Measurements from ENCODE around the gene HPCAL4.

The HPCAL4 gene

DNA sequence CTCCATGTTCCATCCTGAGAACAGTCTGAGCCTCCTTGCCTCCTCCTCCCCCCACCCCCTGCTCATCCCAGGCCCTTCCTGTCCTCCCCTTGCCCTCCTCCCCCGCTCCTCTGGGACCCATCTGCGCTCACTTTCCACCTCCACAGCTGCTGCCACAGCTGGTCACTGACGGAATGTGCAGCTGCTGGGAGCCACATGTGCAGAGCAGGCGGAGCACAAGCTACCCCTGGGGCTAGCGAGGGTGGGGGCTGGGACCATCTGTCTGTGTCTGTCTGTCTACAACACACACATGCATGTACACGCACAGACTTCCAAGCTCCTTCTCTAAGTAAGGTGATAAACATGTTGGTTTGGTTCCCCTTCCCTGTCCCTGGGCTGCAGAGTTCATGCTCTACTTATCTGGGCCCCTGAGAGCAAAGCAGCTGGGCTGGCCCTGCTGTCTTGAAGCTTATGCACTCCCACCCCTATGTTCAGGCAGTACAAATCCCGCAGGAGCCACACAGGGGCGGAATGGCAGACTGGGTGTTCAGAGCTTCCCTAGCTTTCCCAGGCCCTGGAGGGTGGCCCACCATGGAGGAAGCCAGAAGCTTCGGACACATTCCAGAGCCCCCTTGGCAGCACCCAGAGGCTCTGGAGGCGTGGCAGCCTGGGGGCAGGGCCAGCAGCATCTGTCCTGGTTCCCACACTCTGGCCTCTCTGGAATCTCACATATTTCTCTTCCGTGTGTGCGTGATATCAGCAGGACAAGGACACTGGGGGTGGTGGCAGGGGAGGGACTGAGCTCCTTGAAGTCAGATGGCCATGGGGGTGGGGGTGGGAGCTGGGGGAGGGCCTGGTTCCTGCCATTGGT is 44.8 kb downstream of the HPCAL4 start:
- DNase-seq, result peak; percentile 69

DNA sequence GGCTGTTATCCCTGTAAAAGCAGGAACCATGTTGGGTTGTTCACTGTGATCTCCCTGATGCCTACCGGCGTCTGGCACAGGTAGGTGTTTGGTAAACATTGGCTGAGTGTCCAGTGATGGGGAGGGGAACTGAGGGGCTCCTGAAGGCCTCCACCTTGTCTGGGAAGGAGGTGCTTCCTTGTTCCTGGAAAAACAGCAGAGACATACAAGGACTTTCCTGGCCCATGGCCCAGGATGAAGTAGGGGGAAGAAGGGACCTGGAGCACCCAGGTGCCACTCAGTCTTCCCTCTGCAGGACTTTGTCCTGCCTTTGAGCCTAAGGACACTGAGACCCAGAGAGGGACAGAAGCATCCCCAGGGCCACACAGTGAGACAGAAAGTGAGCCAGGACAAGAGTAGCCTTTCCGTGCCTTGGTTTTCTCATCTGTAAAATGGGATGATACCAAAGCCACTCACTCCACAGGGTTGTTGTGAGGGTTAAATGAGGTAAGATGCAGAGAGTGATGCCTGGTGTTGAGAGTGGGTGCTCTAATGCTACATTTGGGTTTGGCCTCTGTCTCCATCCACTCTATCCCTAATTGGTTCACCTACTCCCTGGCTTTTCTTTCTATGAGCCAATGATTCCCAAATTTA is 45.7 kb downstream of the HPCAL4 start:
- no peak for DNase-seq

DNA sequence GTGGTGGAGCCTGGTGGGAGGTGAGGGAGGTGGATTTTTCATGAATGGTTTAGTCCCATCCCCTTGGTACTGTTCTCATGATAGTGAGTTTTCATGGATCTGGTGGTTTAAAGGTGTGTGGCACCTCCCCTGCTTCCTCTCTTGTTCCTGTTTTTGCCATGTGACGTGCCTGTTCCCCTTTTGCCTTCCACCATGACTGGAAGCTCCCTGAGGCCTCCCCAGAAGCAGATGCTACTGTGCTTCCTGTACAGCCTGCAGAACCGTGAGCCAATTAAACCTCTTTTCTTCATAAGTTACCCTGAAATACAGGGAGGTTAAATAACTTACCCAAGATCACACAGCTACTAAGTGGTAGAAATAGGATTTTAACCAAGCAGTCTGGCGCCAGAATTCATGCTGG is 47.5 kb downstream of the HPCAL4 start:
- no peak for DNase-seq

DNA sequence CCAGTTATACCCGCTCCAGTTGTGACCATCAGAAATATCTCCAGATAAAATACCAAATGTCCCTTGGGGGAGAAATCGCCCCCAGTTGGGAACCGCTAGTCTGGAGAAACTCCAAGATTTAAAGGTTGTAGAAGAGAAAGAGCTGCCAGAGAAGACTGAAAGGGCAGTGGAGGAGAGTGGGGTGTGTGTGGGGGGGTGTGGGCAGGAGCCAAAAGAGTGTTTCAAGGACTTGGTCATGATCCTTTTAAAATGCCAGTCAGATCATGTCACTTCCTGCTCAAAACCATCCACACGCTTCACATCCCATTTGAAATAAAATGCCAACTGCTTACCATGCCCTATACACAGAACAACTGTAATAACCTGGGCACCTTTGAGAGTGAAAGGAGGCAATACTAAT is 48.4 kb downstream of the HPCAL4 start:
- no peak for DNase-seq

DNA sequence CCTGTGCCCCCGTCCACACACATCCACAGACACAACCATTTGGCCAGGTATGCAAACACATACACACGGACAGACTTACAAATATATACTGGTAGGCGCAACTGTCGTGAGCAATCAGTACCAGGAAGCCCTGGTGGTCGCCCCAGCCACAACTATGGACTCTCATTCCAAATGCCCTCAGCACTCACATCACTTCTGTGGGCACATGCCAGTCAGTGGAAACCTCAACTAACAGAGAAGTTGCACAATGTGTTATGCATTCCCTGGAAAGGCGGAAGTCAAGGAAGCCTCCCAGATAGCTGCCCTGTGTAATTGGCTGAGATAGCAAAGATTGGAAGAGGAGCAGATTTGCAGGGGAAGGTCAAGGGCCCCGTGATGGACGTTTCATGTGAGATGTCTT is 50.4 kb downstream of the HPCAL4 start:
- no peak for DNase-seq

DNA sequence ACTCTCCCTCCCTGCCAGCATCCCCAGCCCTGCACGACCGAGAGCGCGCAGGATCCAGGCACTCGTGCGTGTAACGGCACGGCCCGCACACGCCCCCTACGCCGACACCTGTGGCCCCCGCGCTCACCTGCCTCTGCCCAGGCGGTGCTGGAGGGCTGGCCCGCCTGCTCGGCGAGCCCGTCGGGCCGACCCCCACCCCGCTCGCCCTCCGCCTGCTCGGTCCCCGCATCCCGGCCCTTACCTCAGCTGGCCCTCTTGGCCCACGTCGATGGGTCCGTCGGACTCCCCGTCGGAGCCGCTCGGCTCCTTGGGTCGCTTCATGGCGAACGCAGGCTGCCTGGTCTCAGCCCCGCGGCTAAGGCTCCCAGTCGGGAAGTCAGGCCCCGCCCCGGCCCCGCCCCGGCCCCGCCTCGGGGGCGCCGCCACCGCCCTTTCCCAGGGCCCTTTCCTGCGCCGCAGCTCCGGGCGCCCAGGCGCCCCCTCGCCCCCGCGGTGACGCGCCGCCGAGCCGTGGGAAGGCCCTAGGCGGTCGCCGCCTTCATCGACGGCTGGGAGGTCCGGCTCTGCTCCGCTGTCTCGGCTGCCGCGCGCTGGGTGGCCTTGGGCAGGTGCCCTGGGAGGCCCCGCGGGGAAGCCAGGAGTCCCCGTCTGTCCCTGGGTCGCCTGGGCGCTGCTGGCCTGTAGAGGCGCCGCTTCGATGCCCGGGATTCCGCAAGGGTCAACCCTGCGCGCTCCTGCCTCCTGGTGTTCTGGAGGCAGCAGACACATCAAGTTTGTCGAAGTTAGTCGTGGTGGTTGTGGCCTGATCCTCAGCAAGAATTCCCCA is 51.7 kb downstream of the HPCAL4 start, which contains the start of gene HEYL:
HEYL (minus strand) TSS at position 339 of the 826 bp plus-strand sequence; CDS start at position 321, 18 bp downstream.
- no peak for DNase-seq

DNA sequence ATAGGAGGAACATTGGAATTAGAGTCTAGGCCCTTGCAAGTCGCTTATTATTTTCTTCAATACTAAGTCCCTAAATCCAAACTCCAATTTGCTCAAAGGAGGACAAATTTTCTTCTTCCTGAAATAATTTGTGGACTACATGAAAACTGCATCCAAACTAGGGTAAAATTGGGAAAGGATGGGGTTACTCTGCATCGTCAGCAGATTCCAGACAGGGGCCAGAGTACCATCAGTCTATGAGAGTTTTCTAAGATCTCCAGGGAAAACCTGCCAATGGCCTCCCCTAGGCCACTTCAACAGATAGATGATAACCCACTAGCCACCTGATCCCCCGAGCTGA is 52.3 kb downstream of the HPCAL4 start:
- DNase-seq, result no peak

DNA sequence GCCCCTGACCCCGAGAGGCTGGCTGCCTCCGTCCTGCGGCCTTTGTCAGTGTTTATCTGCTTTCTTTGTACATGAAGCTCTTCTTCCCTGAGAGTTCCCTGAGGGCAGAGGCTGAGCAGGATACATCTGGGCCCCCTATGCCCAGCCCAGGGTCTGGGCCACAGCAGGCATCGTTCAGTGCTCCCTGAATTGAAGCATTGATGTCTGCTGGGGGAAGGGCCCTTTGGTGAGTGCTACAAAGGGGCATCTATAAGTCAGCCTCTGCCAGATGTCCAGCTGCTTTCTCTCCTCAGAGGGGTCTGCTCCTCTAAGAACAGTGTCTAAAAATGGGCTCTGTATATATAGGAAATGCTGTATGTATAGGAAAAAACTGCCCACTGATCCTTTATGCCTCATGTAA is 53.9 kb downstream of the HPCAL4 start:
- no peak for DNase-seq

DNA sequence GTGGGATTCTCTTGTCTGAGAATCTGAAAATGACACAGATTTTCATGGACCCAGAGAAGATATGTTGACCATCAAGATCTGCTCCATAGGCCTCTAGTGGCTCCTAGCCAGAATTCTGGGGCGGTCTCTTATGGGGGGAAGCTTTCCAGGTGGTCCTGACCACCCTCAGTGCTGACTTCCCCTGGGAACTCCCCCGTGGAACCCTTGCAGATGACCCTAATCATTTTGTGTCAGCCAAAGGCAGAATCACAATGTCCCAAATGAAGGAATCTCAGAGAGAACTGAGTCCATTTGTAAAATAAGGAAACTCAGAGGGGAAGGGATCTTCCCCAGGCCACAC is 55.4 kb downstream of the HPCAL4 start:
- DNase-seq, result no peak

DNA sequence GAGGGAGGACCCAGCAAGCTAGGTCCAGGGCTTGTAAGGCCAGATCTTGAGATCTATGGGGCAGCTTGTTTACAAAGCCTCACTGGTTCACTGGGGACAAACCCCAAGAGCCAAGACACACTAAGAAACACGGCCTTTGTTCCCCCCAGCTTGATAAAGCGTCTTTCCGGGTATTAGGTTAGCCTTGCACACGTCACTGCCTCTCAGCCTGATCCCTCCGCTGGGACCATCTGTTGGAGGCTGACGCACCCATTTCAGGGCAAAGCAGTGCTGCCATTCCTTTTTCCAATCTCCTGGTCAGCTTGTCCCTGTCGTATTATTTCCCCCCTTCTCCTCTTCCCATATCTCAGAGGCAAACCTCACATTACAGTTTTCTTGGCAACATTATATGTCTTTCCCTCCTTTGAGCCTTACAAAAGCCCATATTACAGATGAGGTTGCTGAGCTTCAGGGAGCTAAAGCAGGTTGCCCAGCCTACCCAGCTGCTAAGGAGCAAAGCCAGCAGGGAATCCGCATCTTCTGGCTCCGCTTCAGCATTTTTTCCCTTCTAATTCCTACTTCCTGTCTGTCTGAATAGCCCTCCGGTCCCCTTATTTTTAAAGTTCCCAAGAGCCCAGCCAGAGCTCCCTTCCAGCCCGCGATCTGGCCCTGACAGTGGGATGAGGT is 55.9 kb downstream of the HPCAL4 start:
- DNase-seq, result no peak

DNA sequence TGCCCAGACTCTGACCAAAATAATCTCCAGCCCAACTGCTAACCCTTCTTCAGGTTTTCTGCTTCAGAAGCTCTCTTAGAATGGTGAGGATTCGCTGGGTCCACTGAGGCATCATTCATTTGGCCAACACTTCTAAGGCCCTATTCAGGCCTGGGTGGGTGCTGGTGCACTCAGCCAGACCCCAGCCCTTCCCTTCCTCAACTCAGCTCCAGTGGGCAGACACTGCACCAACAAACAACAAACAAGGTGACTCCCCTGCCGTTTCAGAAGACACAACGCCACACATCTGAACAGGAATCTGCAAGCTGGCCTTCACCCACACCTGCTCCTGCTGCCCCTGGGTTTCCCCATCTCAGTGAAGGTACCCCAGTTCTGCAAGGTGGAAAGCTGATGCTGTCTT is 57.8 kb downstream of the HPCAL4 start:
- no peak for DNase-seq

DNA sequence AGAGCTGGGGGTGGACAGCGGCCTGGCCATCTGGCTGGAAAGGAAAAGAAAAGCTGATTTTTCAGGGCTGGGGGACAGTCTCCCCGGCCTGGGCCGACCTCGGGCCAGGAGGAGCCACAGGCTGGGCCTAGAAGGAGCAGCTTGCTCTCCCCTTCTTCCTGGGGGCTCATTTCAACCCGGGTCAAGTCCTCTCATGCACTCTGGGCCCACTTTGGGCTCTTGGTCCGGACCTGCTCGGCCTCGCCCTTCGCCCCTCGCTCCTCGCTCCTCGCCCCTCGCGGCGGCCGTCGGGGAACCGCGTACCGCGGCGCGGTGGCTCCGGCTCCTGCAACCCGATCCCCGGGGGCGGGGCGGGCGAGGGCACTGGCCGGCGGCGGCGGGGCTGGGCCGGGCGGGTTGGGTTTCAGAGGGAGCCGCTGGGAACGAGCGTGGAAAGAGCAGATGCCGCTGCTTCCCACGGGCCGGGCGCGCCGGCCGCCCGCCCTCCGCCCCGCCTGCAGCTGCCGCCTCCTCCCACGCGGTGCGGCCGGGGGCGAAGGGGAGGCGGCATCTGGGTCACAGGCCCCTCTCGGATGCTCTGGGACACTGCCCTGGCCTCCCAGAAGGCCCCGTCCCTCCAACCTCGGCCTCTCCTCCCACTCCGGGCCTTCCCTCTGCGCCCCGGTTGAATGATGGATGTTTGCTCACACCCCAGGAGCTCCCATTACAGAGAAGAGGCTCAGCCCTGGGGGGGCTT is 58.4 kb downstream of the HPCAL4 start:
- peak; percentile 16 for DNase-seq

DNA sequence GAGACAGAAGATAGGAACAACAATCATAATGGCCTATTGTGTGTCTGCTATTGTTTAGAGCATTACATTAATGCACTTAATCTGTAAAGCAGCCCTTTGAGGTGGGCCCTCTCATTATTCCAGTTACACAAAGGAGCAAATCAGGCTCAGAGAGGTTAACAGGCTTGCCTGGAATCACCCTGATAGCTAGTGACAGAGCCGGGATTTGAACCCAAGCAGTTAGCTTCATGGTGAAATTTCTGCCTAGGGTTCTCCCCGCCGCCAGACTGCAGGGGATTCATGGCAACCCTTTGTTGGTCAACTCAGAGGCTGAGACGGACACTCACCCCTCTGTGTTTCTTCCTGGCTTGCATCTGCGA is 58.9 kb downstream of the HPCAL4 start:
- DNase-seq, result no peak

DNA sequence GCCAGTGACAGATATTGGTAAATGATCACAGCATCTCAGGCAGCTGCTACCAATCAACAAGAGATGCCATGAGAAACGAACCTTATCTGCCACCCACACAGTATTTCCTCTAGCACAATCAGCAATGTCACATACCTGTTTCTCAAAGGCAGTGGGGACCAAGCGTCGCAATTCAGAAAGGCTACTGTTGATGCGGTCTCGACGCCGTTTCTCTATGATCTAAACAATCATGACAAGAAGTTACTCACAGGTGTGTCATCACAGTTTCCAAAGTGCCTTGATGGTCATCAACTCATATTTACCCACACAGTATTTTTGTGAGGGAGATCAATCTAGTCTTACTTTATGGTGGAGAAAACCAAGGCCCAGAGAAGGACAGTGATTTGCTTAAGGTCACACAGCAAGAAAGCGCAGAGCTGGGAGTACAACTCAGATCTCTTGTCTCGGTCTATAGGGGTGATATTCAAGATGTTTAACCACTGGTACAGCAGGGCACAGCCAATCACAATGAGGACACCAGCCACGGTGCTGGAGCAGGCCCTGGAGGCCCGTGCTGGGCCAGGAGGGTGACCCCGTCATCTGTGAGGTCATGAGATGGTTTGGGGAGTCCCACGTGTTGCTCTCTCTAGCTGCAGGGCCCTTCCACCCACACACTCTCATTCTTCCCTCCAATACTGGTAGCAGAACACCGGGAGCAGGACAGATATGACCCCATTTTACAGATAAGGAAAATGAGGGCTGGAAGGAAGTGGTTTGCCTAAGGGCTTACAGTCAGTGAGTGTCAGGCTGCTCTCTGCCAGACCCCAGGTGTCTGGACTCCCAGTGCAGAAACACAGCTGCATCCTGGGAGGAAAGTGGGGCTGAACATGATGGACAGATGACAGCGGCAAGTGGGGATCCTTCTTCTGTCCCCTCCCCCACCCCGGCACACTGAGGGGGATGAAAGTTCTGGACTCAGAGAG is 59.6 kb downstream of the HPCAL4 start:
- DNase-seq, result no peak

DNA sequence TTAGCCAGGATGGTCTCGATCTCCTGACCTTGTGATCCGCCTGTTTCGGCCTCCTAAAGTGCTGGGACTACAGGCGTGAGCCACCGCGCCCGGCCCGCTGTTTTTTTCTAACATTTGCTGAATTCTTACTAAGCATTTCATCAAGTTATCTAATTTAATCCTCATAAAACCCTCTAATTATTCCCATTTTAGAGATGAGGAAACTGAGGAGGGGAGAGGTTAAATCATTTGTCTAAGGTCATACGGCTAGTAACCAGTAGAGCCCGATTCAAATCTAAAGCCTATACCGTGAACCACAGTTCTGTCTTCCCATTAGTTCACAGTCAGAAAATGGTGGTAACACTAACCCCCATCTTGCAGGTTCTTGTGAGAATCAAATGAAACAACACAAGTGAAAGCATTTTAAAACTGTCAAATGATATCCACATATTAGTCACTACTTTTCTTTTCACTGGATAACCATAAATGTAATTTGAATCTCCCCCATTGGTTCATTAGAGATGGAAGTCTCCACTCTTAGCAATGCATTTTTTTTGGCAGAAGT is 62.4 kb downstream of the HPCAL4 start:
- no peak for DNase-seq

Data from fibroblast of upper back skin (primary cell).